ENCODE measurements around the gene ILK. TPM values are rescaled to one million over a fixed set of nuclear protein-coding genes. Genes with fewer than 3 reads are reported as not detected.

The ILK gene
- total RNA-seq, 1 experiment from 2014 or later = 86.5 TPM

GRCh38 chr11:6654281-6655019, 50.9 kb downstream of the ILK start:
- Histone ChIP-seq H3K36me3 (ENCODE audit: insufficient read depth, low read length, poor library complexity, severe bottlenecking) (no peaks in the 10 kb centered on the region), H3K27ac (ENCODE audit: low read depth, low read length, poor library complexity, severe bottlenecking) (no peak overlapping the region), H3K4me3 (ENCODE audit: low read depth, low read length, poor library complexity, severe bottlenecking) (peak overlapping the region; percentile 50), H3K27me3 (replicated peaks; ENCODE audit: insufficient read depth, low read depth, low read length, poor library complexity) (no peaks in the 10 kb centered on the region), H3K4me1 (ENCODE audit: insufficient read depth, low read length, poor library complexity, severe bottlenecking) (no peaks in the 10 kb centered on the region), H3K9me3 (ENCODE audit: low read depth, low read length, poor library complexity, severe bottlenecking) (no peaks in the 10 kb centered on the region)
- ChIA-PET POLR2A (ENCODE audit: low non-redundant PET) (no interaction called here), CTCF (no interaction called here)
- TF ChIP-seq EZH2 (IDR thresholded peaks at IDR 0.05; ENCODE audit: borderline replicate concordance, low read depth, low read length, poor library complexity, severe bottlenecking) (no peak), CTCF (conservative IDR thresholded peaks at IDR 0.05; ENCODE audit: low read depth, low read length) (no peak)
- intact Hi-C loops (cut with micrococcal nuclease; ENCODE audit: unreplicated experiment) = no loop called here
- DNase-seq (ENCODE audit: low spot score) = no peak
- no TSS peak for BruUV-seq (replicated peaks)

DNA sequence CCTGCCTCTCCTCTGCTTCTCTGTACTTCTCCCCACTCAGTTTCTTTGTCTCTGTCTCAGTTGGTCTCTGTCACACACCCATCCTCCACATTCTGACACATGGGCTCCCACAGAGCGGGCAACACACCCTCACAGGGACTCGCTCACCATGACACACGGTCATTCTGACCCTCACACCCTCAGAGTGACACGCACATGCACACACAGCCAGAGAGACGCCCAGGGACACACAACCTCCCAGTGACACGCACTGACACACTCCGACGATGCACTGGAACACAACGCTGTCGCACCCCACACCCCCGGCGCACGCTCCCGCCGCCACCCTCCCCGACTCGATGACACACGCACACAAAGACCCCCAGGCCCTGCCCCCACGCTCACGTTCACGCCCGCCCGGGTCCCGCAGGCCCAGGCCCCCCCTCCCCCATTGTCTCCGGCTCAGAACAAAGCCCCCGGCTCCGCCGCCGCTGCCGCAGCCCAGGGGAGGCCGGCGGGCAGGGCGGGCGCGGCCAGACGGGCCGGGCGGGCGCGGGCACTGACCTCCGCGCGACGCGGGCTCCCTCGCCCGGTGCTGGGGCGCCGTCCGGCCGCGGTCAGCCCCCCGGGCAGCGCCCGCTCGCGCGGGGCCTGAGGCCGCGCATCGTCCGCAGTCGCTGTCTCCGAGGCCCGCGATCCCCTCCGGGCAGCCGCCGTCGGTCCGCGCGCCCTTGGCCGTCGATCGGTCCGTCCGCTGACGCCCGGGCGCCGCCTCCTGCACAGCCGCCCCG, 51.6 kb downstream of the ILK start:
- ChIA-PET CTCF (no interaction called here), POLR2A (ENCODE audit: low non-redundant PET) (no interaction called here)
- Histone ChIP-seq H3K9me3 (ENCODE audit: low read depth, low read length, poor library complexity, severe bottlenecking) (no peaks in the 10 kb centered on the region), H3K36me3 (ENCODE audit: insufficient read depth, low read length, poor library complexity, severe bottlenecking) (no peaks in the 10 kb centered on the region), H3K27me3 (replicated peaks; ENCODE audit: insufficient read depth, low read depth, low read length, poor library complexity) (no peaks in the 10 kb centered on the region), H3K4me1 (ENCODE audit: insufficient read depth, low read length, poor library complexity, severe bottlenecking) (no peaks in the 10 kb centered on the region), H3K4me3 (ENCODE audit: low read depth, low read length, poor library complexity, severe bottlenecking) (peak overlapping the region; percentile 50), H3K27ac (ENCODE audit: low read depth, low read length, poor library complexity, severe bottlenecking) (no peak overlapping the region)
- BruUV-seq (replicated peaks) = no TSS peak
- no peak for TF ChIP-seq CTCF (conservative IDR thresholded peaks at IDR 0.05; ENCODE audit: low read depth, low read length)
- no peak for TF ChIP-seq EZH2 (IDR thresholded peaks at IDR 0.05; ENCODE audit: borderline replicate concordance, low read depth, low read length, poor library complexity, severe bottlenecking)
- intact Hi-C loops (cut with micrococcal nuclease; ENCODE audit: unreplicated experiment) = no loop called here
- peak; percentile 8 for DNase-seq (ENCODE audit: low spot score)

DNA sequence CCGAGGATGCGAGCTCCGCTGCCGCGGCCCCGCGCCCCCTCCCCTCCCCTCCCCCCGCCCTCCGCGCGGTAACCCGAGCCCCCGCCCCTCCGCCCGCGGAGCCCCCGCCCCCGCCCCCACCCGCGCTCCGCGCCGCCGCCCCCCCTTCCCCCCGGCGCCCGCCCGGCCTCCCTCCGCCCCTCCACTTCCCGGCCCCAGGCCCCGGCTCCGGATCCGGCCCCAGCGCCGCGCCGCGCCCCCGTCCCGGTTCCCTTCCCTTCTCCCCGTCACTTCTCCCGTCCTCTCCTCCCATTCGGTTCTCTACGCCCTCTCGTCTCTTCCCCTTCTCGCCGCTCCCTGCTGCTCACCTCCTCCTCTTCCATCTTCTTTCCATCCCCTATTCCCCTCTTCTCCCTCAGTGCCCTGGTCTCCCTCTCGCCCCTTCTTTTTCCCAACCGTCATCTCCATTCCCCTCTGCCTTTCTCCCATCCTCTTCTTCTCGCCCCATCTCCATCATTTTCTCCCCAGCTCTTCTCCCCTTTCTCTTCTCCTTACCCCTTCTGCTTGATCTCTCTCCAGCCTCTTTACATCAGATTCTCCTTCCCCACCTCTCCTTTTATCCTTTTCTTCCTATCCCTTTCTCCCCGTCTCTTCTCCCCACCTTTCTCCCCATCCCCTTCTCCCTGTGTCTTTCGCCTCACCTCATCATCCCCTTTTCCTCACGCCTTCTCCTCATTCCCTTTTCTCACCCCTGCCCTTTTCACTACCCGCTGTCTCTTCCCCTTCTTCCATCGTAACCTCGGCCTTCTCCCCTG, 52.4 kb downstream of the ILK start, which contains the start of gene DCHS1:
TSS of gene DCHS1 (minus strand) at position 20 of the 794 bp plus-strand sequence. CDS start 14,196 bp downstream, outside the sequence.
- no peaks in the 10 kb centered on the region for H3K27me3 ChIP-seq (replicated peaks; ENCODE audit: insufficient read depth, low read depth, low read length, poor library complexity)
- ChIA-PET POLR2A (ENCODE audit: low non-redundant PET) (no interaction called here), CTCF (no interaction called here)
- H3K27ac ChIP-seq (ENCODE audit: low read depth, low read length, poor library complexity, severe bottlenecking) = no peak within 1 kb of the TSS
- peak; percentile 7 for DNase-seq (ENCODE audit: low spot score)
- no peaks in the 10 kb centered on the region for H3K9me3 ChIP-seq (ENCODE audit: low read depth, low read length, poor library complexity, severe bottlenecking)
- no TSS peak for BruUV-seq (replicated peaks)
- intact Hi-C loops (cut with micrococcal nuclease; ENCODE audit: unreplicated experiment) = no loop called here
- H3K4me1 ChIP-seq (ENCODE audit: insufficient read depth, low read length, poor library complexity, severe bottlenecking) = no peaks in the 10 kb centered on the region
- TF ChIP-seq EZH2 (IDR thresholded peaks at IDR 0.05; ENCODE audit: borderline replicate concordance, low read depth, low read length, poor library complexity, severe bottlenecking) = no peak
- no peak for TF ChIP-seq CTCF (conservative IDR thresholded peaks at IDR 0.05; ENCODE audit: low read depth, low read length)
- peak within 1 kb of the TSS; percentile 51 for H3K4me3 ChIP-seq (ENCODE audit: low read depth, low read length, poor library complexity, severe bottlenecking)
- no peaks in the 10 kb centered on the region for H3K36me3 ChIP-seq (ENCODE audit: insufficient read depth, low read length, poor library complexity, severe bottlenecking)
